Measurements from ENCODE around the gene DDX28.

DNA sequence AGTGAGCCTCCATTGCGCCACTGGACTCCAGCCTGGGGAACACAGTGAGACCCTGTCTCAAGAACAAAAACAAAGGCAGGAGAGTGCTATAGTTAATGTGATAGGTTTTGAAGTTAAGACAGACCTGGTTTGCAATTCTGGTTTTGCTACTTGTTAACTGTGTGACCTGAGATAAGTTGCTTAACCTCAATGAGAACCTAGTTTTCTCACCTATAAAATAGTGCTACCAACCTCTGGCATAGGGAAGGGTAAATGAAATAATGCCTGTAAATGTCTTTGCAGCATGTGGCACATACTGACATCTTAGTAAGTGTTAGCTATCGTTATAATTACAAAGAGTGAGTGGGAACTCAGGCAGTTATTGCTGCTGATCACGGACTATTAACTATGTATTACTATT lies 32.4 kb upstream of the DDX28 start:
- TF ChIP-seq POLR2A (IDR thresholded peaks at IDR 0.05; ENCODE audit: extremely low read depth, insufficient read length) (no peak), CTCF (IDR thresholded peaks at IDR 0.05; ENCODE audit: low read depth, low read length) (no peak)

Data from NB4 (cell line).